ENCODE results near the gene CD300H.

CD300H gene

GRCh38 chr17:74529243-74529642, 38.1 kb downstream of the CD300H start:
- in situ Hi-C loops (cut with HindIII; ENCODE audit: low sequenced_read_pairs), result no loop called here
- no peak for TF ChIP-seq CTCF (IDR thresholded peaks at IDR 0.05; ENCODE audit: low read depth, low read length)

GRCh38 chr17:74528491-74529199, 38.7 kb downstream of the CD300H start:
- no peak for TF ChIP-seq CTCF (IDR thresholded peaks at IDR 0.05; ENCODE audit: low read depth, low read length)
- no peak overlapping the region for H3K4me3 ChIP-seq (ENCODE audit: low read depth, low read length)
- in situ Hi-C loops (cut with HindIII; ENCODE audit: low sequenced_read_pairs), result no loop called here
- DNase-seq (ENCODE audit: low read depth, low spot score), result no peak

More at GRCh38 chr17:74529243-74529642, 38.1 kb downstream of the CD300H start:
- DNase-seq (ENCODE audit: low read depth, low spot score), result no peak
- H3K4me3 ChIP-seq (ENCODE audit: low read depth, low read length), result no peak overlapping the region

- DNase-seq (ENCODE audit: low read depth, low spot score), result no peak
- no peak overlapping the region for H3K4me3 ChIP-seq (ENCODE audit: low read depth, low read length)
- TF ChIP-seq CTCF (IDR thresholded peaks at IDR 0.05; ENCODE audit: low read depth, low read length), result no peak
- in situ Hi-C loops (cut with HindIII; ENCODE audit: low sequenced_read_pairs), result no loop called here
These were observed 39.6 kb downstream of the CD300H start for GRCh38 chr17:74527756-74528155.

- in situ Hi-C loops (cut with HindIII; ENCODE audit: low sequenced_read_pairs), result no loop called here
- no peak for TF ChIP-seq CTCF (IDR thresholded peaks at IDR 0.05; ENCODE audit: low read depth, low read length)
- no peak overlapping the region for H3K4me3 ChIP-seq (ENCODE audit: low read depth, low read length)
- DNase-seq (ENCODE audit: low read depth, low spot score), result no peak
These were observed 40.2 kb downstream of the CD300H start for GRCh38 chr17:74527081-74527480.

- no peak for TF ChIP-seq CTCF (IDR thresholded peaks at IDR 0.05; ENCODE audit: low read depth, low read length)
- in situ Hi-C loops (cut with HindIII; ENCODE audit: low sequenced_read_pairs), result no loop called here
- no peak for DNase-seq (ENCODE audit: low read depth, low spot score)
- no peak overlapping the region for H3K4me3 ChIP-seq (ENCODE audit: low read depth, low read length)
These were observed 40.6 kb downstream of the CD300H start for GRCh38 chr17:74526681-74527080.

GRCh38 chr17:74525781-74526288, 41.5 kb downstream of the CD300H start:
- in situ Hi-C loops (cut with HindIII; ENCODE audit: low sequenced_read_pairs), result no loop called here
- no peak for DNase-seq (ENCODE audit: low read depth, low spot score)
- TF ChIP-seq CTCF (IDR thresholded peaks at IDR 0.05; ENCODE audit: low read depth, low read length), result no peak
- no peak overlapping the region for H3K4me3 ChIP-seq (ENCODE audit: low read depth, low read length)
